Thoracic aorta (tissue), 2 donors: ENCODE data around the gene HLA-DQA1. TPM values are rescaled to one million over a fixed set of nuclear protein-coding genes. Genes with fewer than 3 reads are reported as not detected.

Source experiments
- ATAC-seq: fragments of 150-250 bp; one replicate; pipeline ENCODE4 v1.8.0; 2017; ENCODE audit warnings: low read depth; ENCODE audit not compliant: insufficient number of reproducible peaks, low FRiP score
- DNase-seq: peaks from one replicate; pipeline ENCODE4 v3.0.0-alpha.2; 2020; ENCODE audit warnings: low spot score
- H3K27ac ChIP-seq, 2 donors: fragments of 200-600 bp; sonication (generic); 1 replicate in 1 of 2; 2 replicates in 1 of 2; pipeline ENCODE4 v1.5.1; 2016; ENCODE audit warnings: mild to moderate bottlenecking in 2 of 2, moderate library complexity in 2 of 2
- H3K27me3 ChIP-seq: fragments of 200-600 bp; sonication (generic); replicated peaks from 2 replicates; pipeline ENCODE4 v1.6.0; 2016; ENCODE audit warnings: mild to moderate bottlenecking; ENCODE audit not compliant: insufficient read depth
- H3K36me3 ChIP-seq: fragments of 200-600 bp; sonication (generic); one replicate; pipeline ENCODE4 v1.5.1; 2016
- H3K4me1 ChIP-seq, 2 donors: fragments of 200-600 bp; sonication (generic); 1 replicate in 1 of 2; 2 replicates in 1 of 2; pipeline versions ENCODE4 v1.5.1 to v1.6.0; 2016; ENCODE audit warnings: low read depth in 2 of 2, mild to moderate bottlenecking in 1 of 2; ENCODE audit not compliant: control insufficient read depth in 1 of 2
- H3K4me3 ChIP-seq: fragments of 200-600 bp; sonication (generic); 2 replicates; pipeline ENCODE4 v1.5.1; 2016; ENCODE audit warnings: mild to moderate bottlenecking
- H3K9me3 ChIP-seq: fragments of 200-600 bp; sonication (generic); 2 replicates; pipeline ENCODE4 v1.5.1; 2016
- total RNA-seq, 2 donors: library from RNA; depleted of rRNA; stranded (reverse); fragments of >200 nt; gene quantifications; one replicate each; pipeline versions ENCODE4 v1.1.0 to v1.2.3, GENCODE V29; 2016
- TF ChIP-seq, protein P1 (sequence below): fragments of 200-600 bp; sonication (generic); IDR thresholded peaks from one replicate; pipeline ENCODE4 v1.5.1; 2019; ENCODE audit warnings: antibody characterized with exemption

HLA-DQA1 gene
- total RNA-seq, 2 donors from 2014 or later: 4.5 to 24.4 TPM

DNA sequence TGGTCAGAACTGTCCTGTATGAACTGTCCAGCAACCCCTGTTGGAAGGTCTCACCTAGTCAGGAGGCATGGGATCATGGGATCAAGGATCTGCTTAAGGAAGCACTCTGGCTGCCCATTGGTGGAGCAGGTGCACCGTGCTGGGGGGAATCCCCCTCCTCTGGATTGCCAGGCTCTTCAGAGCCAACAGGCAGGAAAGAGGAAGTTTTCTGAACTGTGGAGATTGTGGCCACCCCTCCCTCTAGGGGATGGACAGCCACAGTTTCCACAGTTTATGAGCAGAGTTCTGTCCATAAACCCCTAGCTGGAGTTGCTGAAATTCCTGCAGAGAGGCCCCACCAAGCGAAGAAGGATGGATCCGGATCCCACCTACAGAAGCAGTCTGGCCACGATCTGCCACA, 42.3 kb downstream of the HLA-DQA1 start:
- Histone ChIP-seq H3K4me1 (no peaks in the 10 kb centered on the region), H3K27ac (no peak overlapping the region), H3K27me3 (no peaks in the 10 kb centered on the region), H3K36me3 (no peaks in the 10 kb centered on the region), H3K4me3 (no peak overlapping the region), H3K9me3 (no peaks in the 10 kb centered on the region)
- DNase-seq: no peak
- TF ChIP-seq, protein P1, sequence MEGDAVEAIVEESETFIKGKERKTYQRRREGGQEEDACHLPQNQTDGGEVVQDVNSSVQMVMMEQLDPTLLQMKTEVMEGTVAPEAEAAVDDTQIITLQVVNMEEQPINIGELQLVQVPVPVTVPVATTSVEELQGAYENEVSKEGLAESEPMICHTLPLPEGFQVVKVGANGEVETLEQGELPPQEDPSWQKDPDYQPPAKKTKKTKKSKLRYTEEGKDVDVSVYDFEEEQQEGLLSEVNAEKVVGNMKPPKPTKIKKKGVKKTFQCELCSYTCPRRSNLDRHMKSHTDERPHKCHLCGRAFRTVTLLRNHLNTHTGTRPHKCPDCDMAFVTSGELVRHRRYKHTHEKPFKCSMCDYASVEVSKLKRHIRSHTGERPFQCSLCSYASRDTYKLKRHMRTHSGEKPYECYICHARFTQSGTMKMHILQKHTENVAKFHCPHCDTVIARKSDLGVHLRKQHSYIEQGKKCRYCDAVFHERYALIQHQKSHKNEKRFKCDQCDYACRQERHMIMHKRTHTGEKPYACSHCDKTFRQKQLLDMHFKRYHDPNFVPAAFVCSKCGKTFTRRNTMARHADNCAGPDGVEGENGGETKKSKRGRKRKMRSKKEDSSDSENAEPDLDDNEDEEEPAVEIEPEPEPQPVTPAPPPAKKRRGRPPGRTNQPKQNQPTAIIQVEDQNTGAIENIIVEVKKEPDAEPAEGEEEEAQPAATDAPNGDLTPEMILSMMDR: no peak
- no peak for ATAC-seq

DNA sequence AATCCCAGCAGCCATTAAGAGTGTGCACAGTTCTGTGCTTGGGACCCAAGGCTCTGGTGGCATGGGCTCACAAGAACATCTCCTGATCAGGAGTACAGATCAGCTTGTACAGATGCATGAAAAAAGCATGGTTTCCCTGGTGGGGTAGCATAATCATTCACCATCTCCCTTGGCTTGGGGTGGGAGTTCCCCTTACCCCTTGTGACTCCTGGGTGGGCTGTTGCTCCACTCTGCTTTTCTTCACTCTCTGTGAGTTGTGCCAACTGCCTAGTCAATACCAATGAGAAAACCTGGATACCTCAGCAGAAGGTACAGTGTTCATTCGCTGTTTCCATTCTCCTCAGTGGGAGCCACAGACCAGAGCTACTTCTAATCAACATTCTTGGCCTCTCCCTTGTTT, 42.8 kb downstream of the HLA-DQA1 start:
- TF ChIP-seq, protein P1: no peak
- Histone ChIP-seq H3K4me1 (no peaks in the 10 kb centered on the region), H3K9me3 (no peaks in the 10 kb centered on the region), H3K27ac (no peak overlapping the region), H3K27me3 (no peaks in the 10 kb centered on the region), H3K4me3 (no peak overlapping the region), H3K36me3 (no peaks in the 10 kb centered on the region)
- no peak for DNase-seq
- no peak for ATAC-seq

DNA sequence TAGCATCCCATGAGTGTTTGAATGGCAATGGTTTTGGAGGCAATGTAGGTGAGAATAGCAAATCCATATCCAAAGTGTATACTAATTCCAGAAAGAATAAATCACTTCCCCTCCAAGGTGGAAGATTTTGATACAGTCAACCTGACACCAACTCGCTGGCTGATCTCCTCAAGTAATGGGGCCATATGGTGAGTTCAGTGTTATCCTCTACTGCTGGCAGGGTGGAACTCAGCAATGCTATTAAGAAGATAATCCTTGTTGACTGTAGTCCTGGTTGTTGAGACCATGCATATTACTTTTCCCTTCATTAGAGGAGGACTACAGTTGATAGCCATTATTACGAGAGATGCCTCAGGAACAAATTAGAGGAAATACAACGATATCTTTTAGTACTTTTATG, 47.0 kb downstream of the HLA-DQA1 start:
- no peaks in the 10 kb centered on the region for H3K27me3 ChIP-seq
- no peak for DNase-seq
- no peaks in the 10 kb centered on the region for H3K4me1 ChIP-seq
- ATAC-seq: no peak
- no peak overlapping the region for H3K27ac ChIP-seq
- no peaks in the 10 kb centered on the region for H3K9me3 ChIP-seq
- TF ChIP-seq, protein P1: no peak
- H3K4me3 ChIP-seq: no peak overlapping the region
- no peaks in the 10 kb centered on the region for H3K36me3 ChIP-seq

DNA sequence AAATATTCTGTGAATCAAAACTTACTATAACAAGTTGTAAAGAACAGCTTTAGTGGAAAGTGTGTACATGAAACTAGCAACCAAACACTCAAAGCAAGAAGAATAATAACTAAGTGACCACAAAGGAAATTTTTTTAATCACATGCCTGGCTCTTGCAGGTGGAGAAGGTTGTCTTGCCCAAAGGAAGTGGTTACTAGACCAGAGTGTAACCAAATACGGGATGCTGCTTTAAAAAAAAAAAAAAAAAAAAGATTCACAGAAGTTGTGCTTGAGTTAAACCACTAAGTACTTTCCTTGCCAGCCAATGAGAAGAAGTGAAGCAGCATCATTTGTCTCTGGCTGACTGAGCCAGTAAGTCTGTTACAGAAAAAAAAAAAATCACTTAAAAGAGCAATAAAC, 48.4 kb downstream of the HLA-DQA1 start:
- no peak for DNase-seq
- Histone ChIP-seq H3K27ac (no peak overlapping the region), H3K4me3 (no peak overlapping the region), H3K9me3 (no peaks in the 10 kb centered on the region), H3K4me1 (no peaks in the 10 kb centered on the region), H3K27me3 (no peaks in the 10 kb centered on the region), H3K36me3 (no peaks in the 10 kb centered on the region)
- no peak for ATAC-seq
- TF ChIP-seq, protein P1: no peak

DNA sequence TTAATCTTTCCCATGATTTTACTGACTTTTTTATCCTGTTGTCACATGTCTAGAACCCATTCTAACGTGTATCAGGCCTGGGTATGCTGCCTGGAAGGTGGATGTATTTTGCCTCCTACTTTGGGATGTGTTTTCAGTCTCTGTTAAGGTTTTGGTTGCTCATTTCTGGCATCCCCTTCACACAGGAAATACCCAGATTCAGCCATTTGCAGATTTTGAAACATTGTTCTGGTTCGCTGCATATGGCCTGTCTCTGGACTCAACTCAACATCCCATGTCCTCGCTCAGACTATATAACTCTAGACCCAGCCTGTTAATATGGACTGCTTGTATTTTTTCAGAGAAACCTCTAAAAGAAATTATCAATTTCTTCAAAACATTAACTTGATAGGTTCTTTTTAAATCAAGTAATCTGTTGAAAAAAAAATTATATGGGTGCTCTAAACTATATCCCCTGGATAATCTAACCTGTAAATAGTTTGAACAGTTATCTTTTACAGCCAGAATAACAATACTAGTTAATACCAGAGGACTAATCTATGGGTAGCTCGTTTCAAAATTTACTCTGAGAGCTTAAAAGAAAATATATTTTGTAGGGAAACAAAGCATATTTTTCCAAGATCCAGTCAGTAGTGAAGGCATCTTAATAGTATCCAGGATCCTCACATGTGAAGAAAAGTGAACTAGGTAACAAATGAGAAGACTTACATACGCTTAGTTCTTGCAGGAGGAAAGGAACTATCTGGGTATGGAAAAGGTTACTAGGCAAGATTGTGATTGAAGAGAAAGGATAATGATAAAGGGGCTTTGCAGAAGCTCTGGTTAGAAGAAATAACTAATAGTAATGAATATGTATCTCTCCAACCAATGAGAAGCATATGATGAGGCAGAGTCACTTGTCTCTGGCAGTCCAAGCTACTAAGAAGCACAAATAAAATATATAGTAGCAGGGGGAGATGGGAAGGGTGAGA, 52.6 kb downstream of the HLA-DQA1 start:
- no peaks in the 10 kb centered on the region for H3K4me1 ChIP-seq
- DNase-seq: no peak
- H3K27ac ChIP-seq: no peak overlapping the region
- H3K4me3 ChIP-seq: no peak overlapping the region
- no peaks in the 10 kb centered on the region for H3K9me3 ChIP-seq
- TF ChIP-seq, protein P1: no peak
- H3K27me3 ChIP-seq: no peaks in the 10 kb centered on the region
- ATAC-seq: no peak
- H3K36me3 ChIP-seq: no peaks in the 10 kb centered on the region
